GM18498 (cell line): ENCODE data around the gene ZYX.
"Not testable (repeated sequence)": the region's sequence is repeated elsewhere in the genome, so short reads cannot be mapped to it uniquely, and the experiment has no call there.

ENCODE experiments used
- ATAC-seq: cut with Tn5 transposase; IDR thresholded peaks from one replicate; pipeline ENCODE4 v1.9.1; 2021; ENCODE audit warnings: mild to moderate bottlenecking, moderate library complexity; ENCODE audit not compliant: unreplicated experiment

The ZYX gene

GRCh38 chr7:143416565-143417149, 35.5 kb downstream of the ZYX start:
- ATAC-seq, result peak; percentile 50

GRCh38 chr7:143417734-143418383, 36.7 kb downstream of the ZYX start:
- ATAC-seq, result no peak

GRCh38 chr7:143418681-143419458, 37.7 kb downstream of the ZYX start:
- no peak for ATAC-seq

- ATAC-seq, result no peak
Observed at GRCh38 chr7:143419880-143420279, 38.7 kb downstream of the ZYX start.

GRCh38 chr7:143420624-143421023, 39.5 kb downstream of the ZYX start:
- not testable (repeated sequence) for ATAC-seq

GRCh38 chr7:143422033-143422432, 40.9 kb downstream of the ZYX start:
- no peak for ATAC-seq

- not testable (repeated sequence) for ATAC-seq
Observed at GRCh38 chr7:143424476-143424875, 43.3 kb downstream of the ZYX start.

- no peak for ATAC-seq
Observed at GRCh38 chr7:143426479-143427142, 45.5 kb downstream of the ZYX start.

GRCh38 chr7:143429770-143430698, 48.9 kb downstream of the ZYX start:
- no peak for ATAC-seq

- no peak for ATAC-seq
Observed at GRCh38 chr7:143431109-143431508, 50.0 kb downstream of the ZYX start.

- ATAC-seq, result no peak
Observed at GRCh38 chr7:143433759-143434158, 52.6 kb downstream of the ZYX start.

GRCh38 chr7:143434660-143435059, 53.5 kb downstream of the ZYX start:
- ATAC-seq, result no peak

- no peak for ATAC-seq
Observed at GRCh38 chr7:143435266-143435665, 54.1 kb downstream of the ZYX start.

- ATAC-seq, result peak; percentile 87
Observed at GRCh38 chr7:143436325-143436946, 55.3 kb downstream of the ZYX start.

- peak; percentile 66 for ATAC-seq
Observed at GRCh38 chr7:143437578-143437977, 56.4 kb downstream of the ZYX start.

- no peak for ATAC-seq
Observed at GRCh38 chr7:143439866-143440265, 58.7 kb downstream of the ZYX start.
